Activated CD8-positive, alpha-beta memory T cell treated with anti-CD3 and anti-CD28 coated beads for 48 hours (primary cell): ENCODE results near the gene MIEF2.

Source experiments
- DNase-seq, 3 experiments: peaks; one replicate each; pipeline ENCODE4 v3.0.0-alpha.2; 2020; ENCODE audit warnings: low read depth in 2 of 3, low spot score in 2 of 3

Gene MIEF2

DNA sequence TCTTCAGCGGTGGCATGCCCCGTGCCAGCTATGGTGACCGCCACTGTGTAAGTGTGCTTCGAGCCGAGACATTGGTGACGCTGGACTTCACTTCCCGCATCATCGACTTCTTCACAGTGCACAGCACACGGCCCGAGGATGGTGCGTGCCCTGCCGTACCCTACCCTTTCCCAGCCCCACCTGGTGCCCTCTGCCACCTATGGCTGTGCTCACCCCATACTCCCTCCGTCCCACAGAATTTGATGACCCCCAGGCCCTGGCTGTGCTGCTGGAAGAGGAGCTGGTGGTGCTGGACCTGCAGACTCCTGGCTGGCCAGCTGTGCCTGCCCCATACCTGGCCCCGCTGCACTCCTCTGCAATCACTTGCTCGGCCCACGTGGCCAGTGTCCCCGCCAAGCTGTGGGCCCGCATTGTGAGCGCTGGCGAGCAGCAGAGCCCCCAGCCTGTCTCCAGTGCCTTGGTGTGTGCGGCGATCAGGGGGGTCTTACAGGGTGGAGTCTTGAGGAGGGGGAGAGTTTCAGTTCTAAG is 25.5 kb upstream of the MIEF2 start:
- DNase-seq = no peak

DNA sequence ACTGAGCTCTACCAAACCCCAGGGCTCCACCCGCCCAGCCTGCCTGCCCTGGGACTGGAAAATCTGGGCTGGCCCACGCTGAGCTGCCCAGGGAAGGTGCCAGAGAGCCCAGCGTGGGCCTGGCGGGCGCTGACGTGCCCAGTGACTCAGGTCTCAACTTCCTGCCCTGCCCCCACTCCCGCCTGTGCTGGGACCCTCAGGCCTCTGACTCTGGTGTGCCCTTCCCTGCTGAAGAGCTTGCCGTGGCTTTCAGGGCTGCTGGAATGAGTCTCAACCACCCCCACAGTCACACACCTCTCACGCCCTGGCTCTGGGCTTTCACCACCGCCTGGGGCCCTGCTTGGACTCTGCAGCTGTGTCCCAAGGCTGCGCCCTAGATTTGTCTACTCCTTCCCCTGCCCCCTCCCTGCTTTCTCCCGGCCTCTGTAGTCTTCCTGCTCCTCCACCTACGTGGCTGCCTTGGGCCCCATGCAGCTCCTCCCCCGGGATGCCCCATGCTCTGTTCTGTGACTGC is 24.7 kb upstream of the MIEF2 start:
- peak in 1 of 3 experiments; percentile 38 for DNase-seq

- no peak for DNase-seq
Measured at GRCh38 chr17:18236494-18236893, 24.0 kb upstream of the MIEF2 start.

DNA sequence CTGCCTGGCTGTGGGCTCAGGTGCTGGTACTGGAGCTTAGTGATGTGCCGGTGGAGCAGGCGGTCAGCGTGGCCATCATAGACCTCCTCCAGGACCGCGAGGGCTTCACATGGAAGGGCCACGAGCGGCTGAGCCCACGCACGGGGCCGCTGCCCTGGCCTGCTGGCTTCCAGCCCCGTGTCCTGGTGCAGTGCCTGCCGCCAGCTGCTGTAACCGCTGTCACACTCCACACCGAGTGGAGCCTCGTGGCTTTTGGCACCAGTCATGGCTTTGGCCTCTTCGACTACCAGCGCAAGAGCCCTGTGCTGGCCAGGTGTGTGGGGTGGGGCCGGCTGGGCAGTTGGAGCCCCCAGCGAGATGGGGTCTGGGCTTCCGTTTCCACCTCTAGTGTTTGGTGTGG is 23.0 kb upstream of the MIEF2 start:
- no peak for DNase-seq

DNA sequence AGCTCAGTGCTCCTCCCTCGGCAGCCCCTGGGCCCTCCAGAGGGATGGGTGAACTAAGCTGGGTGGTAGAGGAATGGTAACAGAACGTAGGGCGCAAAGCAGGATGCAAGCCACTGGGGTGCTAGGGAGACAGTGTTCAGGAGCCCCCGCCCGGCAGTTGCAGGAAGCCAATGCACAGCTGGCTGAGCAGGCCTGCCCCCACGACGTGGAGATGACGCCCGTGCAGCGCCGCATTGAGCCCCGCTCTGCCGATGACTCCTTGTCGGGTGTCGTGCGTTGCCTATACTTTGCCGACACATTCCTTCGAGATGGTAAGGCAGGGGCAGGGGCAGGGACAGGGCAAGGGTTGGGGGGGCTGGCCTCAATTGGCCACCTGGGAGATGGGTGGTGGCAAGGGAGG is 22.2 kb upstream of the MIEF2 start:
- DNase-seq = no peak

- DNase-seq = no peak
Measured at GRCh38 chr17:18240449-18240848, 20.0 kb upstream of the MIEF2 start.

DNA sequence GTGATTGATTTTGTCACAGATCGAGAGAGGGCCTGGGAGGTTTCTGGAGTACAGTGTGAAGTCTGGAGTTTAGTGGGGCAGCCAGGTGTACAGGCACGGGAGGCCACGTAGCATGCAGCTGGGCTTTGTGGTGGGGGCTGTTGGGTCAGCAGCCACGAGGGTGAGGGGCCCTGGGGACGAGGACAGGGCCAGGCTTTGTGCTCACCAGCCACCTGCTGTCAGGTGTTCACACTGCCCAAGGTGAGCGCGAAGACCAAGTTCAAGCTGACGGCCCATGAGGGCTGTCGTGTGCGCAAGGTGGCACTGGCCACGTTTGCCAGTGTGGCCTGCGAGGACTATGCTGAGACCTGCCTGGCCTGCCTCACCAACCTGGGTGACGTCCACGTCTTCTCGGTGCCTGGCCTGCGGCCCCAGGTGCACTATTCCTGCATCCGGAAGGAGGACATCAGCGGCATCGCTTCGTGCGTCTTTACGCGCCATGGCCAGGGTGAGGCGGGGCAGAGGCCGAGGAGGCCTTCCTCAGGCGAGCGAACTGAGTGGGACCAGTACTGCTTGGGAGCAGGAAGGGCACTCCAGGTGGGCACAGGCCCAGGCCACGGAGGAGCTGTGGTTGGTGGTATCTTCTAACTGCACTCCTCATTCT is 19.1 kb upstream of the MIEF2 start:
- DNase-seq = no peak

GRCh38 chr17:18245038-18245776 is 15.3 kb upstream of the MIEF2 start:
- no peak for DNase-seq

DNA sequence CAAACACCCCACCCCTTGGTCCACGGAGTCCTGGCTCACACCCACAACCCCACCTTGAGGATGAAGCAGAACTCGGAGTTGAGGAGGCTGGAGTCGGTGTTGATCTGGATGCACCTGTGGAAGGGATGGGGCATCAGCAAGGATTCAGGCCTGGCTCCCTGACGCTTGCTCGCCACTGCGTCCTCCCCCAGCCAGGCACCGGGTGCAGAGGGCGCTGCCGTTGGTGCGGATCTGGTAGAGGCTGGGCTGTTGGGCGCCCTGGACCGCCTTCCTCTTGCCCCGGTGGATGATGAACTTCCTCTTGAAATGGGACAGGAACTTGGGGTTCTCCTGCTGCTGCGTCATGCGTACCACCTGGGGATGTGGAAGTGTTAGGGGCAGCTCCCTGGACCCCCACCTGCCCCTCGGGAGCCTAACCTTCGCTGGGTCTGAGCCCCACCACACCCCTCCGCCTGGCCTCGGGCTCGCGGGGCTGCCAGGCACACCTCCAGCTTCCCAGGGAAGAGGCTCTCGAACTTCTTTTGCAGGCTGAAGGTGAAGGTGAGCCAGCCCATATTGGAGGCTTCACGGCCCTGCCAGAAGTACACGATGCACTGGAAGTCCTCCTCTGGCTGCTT is 14.2 kb upstream of the MIEF2 start:
- no peak for DNase-seq

GRCh38 chr17:18246880-18247612 is 13.4 kb upstream of the MIEF2 start:
- no peak for DNase-seq

GRCh38 chr17:18247613-18248001 is 12.9 kb upstream of the MIEF2 start:
- DNase-seq = no peak

- DNase-seq = peak in 1 of 3 experiments; percentile 23
Measured at GRCh38 chr17:18248300-18248731, 12.1 kb upstream of the MIEF2 start.

DNA sequence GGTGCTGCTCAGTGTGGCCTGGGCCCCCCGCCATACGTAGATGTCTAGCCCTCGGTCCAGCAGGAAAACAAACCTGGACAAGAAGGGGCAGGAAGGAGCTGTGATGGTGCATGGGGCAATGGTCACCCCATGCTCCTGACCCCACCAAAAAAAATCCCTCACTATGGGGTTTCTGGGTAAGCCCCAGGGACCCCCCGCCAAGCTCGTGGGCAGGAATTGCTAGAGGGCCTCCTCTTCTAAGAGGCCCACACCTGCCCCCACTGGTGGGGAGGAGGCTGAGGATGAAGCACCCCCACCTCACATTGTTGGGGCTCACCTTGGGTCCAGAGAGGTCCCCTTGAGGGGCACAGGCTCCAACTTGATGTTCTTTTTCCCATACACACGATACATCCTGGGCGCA is 11.7 kb upstream of the MIEF2 start:
- no peak for DNase-seq

- no peak for DNase-seq
Measured at GRCh38 chr17:18250259-18250658, 10.2 kb upstream of the MIEF2 start.

DNA sequence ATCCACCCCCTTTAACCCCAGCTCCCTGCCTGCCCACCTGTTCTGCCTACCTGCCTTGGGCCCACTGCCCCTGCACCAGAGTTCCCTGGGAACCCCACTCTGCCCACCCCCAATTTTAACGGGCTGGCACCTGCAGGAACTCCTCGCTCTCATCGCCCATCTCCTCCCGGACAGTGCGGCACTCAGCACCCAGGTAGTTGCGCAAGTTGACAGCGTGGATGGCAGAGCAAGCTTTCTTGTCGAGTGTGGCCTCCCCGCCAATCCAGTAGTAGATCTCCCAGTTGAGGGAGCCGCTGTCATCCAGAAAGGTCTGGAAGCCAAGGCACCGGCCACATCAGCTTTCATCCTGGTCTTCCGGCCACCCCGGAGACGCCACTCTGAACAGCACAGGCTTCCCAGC is 9.8 kb upstream of the MIEF2 start:
- DNase-seq = no peak

- DNase-seq = no peak
Measured at GRCh38 chr17:18251204-18251603, 9.3 kb upstream of the MIEF2 start.

DNA sequence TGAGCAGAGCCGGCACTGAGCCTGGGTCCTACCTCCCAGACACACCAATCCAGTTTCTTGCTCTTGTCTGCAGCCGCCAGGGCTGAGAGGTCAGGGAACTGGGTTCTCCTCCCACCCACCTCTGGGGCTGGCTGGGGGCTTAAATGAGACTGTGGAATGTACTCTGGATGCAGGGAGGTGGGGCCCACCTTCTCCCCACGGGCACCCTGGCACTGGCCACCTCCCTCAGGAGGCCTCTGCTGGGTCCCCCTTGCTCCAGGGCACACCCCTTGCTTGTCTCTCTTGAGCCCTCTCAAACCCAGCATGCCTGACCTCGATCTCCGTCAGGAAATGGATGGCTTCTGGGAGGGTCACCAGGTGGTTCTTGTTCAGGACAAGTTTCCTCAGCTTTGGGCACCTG is 8.3 kb upstream of the MIEF2 start:
- DNase-seq = no peak

DNA sequence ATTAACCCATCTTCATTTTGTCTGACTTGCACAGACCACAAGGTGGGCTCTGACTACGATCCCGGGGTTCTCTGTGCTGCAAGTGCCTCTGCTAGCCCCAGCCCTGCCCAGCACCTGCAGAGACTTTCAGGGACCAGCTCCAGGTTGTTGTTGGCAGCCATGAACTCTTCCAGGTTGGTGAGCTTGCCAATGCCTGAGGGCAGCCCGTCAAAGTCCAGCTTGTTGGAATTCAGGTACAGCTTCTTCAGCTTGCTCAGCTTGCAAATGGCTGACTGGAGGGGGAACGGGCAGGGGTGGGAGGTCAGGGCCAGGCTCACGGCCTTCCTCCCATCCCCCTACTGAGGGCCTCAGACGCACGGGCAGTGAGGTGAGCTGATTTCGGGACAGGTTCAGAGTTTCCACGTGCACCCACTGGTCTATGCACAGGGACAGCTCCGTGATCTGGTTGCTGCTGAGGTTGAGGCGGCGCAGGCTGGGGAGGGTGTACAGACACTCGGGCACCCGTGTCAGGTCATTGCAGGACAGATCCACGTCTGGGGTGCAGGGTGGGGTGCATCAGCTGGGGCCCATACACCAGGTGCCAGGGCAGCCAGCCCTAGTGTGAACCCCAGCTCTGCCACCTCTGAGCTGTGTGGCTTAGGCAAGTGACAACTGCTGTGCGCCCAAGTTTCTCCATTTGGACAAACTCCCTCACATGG is 7.1 kb upstream of the MIEF2 start:
- no peak for DNase-seq

- no peak for DNase-seq
Measured at GRCh38 chr17:18253947-18254821, 6.3 kb upstream of the MIEF2 start.
